Stimulated activated CD4-positive, alpha-beta T cell treated with anti-CD3 and anti-CD28 coated beads, Interleukin-1b, Interleukin-23, amount 100 ng/mL, for 4 hours (primary cell): Measurements from ENCODE around the gene FGF7.
"Not testable (repeated sequence)": the region's sequence is repeated elsewhere in the genome, so short reads cannot be mapped to it uniquely, and the experiment has no call there.

Experiments
- DNase-seq, 2 donors: peaks; one replicate each; pipeline ENCODE4 v3.0.0-alpha.2; 2020; ENCODE audit warnings: low read depth in 2 of 2

The FGF7 gene

DNA sequence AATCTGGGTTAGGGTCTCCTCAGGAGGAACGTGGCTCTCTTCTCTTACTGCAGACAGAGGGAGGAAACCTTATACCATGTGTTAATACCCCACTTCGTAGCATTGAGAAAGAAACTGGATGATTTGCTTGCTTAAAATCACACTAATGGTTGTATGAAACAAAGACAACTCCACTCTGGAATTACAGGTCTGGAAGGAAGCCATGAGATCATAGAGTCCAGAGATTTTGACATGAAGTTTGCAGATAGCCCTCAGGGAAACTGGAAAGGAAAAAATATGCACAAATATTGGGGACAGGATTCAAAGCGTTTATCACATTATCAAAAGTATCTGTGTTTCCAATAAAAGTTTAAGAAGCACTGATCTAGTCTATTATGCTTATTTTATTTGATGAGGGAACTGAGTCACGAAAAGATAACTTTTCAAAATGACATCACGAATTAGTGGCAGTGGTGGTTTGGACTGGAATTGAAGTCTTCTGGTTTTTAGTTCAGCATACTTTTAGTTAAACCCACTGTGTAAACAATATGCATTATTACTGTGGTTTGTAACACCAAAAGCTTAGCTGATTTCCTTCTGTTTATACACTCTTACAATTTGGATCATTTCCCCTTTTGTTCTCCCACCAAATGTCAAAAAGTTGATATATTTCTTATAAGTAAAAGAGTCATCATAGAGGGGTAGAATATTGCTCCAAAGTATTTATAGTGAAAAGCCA lies 16.8 kb downstream of the FGF7 start:
- DNase-seq: no peak

DNA sequence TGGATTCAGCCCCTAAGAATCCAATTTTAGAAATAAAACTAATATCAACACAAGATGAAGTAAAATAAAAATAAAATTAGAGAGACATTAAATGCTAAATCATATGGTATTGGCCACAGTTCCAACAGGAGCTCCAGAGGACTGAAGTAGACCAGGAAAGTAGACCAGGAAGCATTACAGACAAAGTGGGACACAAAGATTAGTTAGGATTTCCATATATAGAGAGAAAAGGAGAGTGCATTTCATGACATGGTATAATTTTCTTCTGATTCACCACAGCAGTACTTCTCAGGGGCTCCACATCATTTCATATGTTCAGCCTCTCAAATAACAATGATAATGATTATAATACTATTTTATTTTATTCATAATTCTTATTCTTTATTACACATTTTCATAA lies 18.3 kb downstream of the FGF7 start:
- DNase-seq: no peak

DNA sequence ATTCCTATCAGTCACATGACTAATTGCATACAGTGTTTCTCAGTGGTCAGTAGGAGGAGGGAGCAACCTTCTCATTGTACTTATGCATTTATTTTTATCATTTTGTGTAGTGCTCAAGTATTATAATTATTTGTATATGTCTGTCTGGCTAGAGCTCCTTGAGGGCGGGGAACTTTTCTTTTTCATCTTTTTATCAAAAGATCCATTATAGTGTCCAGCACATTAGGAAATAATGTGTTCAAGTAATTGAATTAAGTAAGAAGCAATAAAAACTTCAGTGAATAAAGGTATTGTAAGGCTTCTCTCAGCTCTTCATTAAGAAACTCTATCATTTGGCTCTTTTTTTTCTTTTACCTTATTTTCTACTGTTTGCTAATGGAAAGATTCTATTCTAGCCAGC lies 18.8 kb downstream of the FGF7 start:
- no peak for DNase-seq

DNA sequence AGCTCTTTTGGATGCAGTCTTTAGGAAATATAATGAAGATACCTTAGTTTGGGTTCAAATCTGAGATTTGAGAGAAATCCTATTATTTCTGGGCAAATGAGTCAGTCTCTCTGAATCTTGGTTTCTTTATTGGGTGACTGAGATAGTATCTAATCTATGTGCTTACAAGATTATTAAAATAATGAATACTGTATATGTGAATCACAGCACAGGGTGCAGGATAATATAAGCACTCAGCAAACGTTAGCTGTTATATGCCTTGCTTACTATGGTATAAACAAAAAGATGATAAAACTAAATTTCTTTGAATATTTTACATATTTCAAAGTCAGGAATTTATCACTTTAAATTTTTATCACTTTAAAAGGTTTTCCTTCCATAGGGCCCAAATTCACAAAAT lies 29.6 kb downstream of the FGF7 start:
- no peak for DNase-seq

DNA sequence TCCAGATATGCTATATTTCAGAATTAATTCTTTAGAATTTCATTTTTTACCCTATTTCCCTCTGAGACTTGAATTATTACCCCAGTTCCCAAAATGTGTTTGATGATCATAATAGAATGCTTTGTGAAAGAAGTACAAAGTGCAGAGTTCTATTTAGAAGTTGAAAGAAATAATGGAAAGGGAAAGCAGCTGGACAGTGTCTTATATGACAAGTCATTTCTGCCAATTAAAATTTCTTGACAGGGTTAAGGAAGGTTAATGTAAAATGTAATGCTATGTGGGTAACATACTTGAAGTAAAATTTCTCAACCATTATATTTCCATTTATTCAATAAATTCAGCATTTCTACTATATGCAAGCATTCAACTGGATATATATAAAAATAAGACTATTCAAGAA lies 33.1 kb downstream of the FGF7 start:
- no peak for DNase-seq

DNA sequence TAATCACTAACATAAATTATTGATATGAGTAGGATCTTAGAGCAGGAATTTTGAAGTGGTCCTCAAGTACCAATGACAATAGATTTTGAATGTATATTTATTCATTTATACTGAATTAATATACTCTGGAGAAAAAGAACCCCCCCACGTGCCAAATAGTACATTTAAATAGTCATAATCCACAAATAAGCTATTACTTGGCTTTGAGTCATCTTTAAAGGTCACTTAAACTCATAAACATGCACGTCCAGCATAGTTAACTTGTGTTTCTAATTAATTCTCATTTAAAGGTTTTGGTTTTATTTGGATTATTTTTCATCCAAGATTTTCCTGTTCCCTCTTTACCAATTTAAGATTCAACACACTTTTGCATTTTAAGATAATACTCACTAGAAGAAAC lies 35.1 kb downstream of the FGF7 start:
- DNase-seq: no peak

DNA sequence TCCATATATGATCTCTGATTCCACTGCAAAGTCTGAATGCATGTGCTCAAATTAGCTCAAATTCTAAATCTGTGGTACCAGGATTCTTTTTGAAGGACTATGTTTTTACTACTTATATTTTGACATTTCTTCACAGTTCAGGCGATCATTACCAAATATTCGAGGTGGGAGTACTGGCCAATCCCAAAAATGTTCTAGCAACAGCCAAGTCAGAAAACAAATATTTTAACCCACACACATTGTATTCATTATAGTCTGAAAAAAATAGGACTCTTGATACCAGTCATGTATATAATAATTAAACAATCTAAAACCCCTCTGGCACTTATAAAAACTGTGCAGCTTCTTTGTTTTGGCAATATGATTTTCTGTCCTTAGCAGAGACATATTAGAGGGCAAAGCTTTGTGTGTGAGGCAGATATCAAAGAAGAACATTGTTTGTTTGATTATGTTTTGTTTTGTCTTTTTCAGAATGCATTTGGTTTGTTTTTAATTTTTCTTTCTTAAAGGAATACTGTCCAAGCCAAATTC lies 37.4 kb downstream of the FGF7 start:
- no peak for DNase-seq

DNA sequence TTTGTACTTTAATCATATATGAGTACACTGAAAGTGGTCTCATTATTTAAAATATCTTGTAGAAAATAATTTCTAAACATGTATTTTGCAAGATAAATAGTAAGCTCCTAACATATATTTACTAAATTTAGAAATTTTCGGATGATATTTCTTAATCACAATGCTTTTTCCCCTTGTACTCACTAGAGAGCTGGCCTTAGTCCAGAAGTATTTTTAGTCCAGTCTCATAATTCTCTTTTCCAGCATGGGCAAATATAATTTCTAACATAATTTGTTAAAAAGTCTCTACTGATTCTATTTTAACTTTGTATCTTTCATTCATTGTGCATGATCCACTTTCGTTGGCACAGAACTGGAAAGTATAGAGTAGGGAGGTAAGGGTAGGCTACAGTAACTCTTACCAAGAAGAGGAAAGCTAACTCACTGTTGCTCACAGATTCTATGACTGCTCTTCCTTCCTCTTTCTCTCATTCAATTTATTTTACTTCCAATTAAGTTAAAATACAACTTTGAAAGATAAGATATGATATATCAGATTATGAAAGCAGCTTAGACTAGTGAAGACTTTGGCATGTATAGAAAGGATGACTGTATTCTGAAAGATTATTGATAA lies 39.3 kb downstream of the FGF7 start:
- no peak for DNase-seq

DNA sequence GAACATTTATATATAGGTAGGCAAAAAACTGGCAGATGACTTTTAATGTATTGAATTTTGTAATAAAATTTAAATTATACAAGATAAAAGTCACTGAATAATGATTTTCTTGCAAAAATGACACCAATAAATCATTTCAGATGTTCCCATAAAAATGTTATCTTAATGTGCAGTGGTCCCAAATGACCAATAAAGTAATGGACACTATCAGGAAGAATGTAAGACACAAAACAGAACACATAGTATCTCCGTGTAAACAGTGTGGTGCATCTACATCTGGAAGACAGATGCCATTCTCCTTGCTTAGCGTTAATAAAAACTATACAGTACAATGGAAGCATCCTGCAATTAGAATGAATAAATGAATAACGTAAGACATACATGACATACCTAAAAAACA lies 41.5 kb downstream of the FGF7 start:
- DNase-seq: no peak

DNA sequence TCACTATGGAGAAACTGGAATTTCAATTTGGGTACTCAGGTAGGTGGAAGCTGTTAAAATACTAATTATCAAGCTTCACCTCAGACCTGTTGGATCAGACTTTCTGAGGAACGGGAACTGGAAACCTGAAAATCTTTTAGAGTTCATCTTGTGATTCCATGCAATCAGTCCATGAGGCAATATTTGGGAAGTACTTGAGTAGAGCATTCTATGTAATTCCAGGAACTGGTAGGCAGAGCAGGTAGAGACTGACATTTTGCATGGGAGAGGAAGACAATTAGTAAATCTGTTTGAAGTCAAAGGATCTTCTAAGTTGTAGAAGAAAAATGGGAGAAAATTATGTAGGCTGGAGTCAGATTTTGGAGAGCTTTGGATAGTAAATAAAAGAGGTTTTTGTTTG lies 43.1 kb downstream of the FGF7 start:
- no peak for DNase-seq

DNA sequence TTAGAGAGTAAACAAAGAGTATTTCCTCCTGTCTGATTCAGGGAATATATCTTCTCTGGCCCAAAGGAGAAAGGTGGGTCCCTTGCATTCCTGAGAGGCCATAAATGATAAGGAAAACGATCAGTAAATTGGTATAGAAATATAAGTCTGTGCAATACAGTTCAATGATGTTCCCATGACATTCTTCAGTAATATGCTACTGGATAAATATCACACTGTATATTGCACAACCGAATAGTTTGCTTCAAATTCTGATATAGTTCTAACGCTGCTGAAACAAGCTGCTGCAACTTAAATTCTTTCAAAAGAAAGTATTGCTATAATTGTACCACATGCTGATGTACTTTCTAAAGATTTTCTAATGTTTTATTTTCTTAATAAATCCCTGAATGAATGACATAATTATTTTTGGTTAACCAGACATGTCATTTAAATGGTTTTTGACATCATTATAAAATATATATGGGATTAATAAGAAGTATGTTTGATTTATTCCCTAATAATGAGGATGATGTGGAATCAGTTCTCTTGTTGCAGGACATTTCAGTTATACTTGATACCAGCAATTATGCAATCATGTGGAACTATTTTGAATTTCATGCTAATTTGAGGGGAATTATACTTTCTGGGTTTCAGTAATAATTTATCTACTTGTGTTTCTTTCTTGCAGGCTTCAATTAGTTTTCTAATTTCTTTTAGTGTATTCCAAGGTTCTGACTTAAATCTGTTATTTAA lies 44.9 kb downstream of the FGF7 start:
- no peak for DNase-seq

DNA sequence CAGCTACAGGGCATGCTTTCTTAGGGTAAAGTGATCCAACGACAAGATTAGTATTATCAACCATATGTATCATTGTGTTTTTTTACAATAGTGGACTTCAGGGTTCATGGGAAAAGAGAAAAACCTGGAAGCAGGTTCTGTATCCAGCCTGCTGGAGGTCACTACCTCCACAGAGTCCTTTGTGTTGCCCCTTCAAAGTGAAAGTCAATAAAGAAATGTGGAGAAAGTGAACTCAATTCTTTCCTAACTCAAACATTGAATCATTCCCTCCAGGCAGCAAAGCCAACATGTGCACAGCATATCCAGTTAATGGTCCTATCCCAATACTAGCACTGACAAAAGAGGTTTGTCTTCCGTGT lies 45.4 kb downstream of the FGF7 start:
- no peak for DNase-seq

DNA sequence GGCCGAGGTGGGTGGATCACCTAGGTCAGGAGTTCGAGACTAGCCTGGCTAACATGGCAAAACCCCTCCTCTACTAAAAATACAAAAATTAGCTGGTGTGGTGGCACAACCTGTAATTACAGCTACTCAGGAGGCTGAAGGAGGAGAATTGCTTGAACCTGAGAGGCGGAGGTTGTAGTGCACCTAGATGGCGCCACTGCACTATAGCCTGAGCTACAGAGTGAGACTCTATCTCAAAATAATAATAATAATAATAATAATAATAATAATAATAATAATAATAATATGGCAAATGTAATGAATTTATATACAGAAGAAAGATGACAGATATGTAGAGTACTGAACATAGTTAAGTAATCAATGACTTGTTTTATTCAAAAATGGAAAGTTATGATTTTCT lies 48.2 kb downstream of the FGF7 start:
- peak in 1 of 2 donors; percentile 20 for DNase-seq

DNA sequence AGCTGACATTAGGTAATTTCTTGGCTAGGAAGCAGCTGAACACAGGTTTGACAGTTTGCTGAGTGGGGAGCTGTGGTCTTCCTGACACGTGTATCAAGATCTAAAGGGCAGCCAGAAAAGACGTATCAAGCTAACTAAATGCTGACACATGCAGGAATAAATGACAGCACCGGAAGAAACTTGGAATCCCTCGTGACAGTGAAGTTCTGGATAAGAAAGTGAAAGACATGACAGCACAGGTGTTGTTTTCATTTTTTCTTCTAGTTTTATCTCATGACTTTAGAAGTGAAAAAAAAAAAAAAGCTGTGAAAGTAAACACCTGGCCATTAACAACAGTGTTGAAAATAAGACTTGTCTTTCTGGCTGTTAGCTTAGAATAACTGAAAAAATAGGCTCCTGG lies 48.7 kb downstream of the FGF7 start:
- no peak for DNase-seq

DNA sequence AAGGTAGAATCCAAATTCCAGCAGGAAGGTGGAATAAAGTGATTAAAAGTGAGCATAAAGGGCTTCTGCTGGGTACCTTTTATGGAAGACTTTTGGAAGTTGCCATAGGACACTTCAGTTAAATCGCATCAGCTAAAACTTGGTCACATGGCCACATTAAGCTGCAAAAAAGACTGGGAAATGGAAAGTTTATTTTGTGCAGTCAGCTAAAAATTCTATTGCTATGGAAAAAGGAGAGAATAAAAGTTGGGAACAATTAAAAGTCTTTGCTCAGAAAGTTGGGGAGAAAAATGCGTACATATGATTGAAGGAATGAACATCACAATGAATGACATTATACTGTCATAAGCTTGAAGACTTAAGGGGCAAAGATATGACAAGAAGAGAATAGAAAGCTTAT lies 49.3 kb downstream of the FGF7 start:
- no peak for DNase-seq

DNA sequence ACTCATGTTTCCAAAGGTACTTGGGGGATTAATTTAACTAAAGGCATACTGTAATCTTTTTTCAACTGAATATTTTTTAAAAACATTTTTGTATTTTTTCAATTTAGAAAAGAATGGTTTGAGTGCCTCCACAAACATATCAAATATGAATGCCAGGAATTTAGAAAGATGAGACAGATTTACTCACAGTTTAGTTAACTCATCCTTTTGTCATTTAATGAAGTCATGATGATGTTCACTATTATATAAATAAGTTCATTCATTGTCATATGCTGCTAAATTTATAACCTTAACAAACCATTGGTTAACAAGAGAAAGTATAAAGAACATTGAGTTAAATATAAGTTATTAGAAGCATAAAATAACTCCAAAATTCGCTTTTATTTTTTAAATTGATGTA lies 50.0 kb downstream of the FGF7 start:
- DNase-seq: no peak

DNA sequence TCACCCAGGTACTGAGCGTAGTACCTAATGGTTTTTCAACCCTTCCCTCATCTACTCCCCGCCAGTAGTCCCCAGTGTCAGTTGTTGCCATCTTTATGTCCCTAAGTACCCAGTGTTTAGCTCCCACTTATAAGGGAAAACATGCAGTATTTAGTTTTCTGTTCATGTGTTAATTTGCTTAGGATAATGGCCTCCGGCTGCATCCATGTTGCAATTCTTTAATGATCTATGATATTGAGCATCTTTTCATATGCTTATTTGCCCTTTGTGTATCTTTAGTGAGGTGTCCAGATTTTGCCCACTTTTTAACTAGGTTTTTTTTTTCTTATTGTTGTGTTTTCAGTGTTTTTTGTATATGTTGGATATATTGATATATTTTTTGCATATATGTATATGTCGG lies 55.0 kb downstream of the FGF7 start:
- not testable (repeated sequence) for DNase-seq

DNA sequence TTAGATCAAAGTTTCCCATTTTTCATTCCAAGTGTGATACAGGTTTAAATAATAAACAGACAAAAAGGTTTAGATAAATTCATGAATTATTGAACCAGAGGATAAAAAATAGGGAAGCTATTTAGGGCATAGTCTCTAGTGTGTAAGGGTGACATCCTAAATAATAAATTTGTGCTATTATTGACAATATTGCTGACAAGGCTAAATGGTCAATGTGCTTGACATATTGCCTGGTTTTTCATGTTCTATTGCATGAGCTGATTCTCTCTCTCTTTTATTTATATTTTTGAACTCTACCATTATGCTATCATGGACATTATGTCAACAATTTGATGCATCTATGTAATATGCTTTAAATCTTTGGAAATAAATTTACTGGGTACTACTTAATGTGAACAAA lies 55.9 kb downstream of the FGF7 start:
- DNase-seq: not testable (repeated sequence)

DNA sequence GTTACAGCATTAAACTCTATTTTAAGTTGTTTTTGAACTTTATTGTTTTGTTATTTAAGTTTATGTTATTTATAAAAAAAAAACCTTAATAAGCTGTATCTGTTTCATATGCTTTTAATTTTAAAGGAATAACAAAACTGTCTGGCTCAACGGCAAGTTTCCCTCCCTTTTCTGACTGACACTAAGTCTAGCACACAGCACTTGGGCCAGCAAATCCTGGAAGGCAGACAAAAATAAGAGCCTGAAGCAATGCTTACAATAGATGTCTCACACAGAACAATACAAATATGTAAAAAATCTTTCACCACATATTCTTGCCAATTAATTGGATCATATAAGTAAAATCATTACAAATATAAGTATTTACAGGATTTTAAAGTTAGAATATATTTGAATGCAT lies 62.4 kb downstream of the FGF7 start:
- DNase-seq: not testable (repeated sequence)

DNA sequence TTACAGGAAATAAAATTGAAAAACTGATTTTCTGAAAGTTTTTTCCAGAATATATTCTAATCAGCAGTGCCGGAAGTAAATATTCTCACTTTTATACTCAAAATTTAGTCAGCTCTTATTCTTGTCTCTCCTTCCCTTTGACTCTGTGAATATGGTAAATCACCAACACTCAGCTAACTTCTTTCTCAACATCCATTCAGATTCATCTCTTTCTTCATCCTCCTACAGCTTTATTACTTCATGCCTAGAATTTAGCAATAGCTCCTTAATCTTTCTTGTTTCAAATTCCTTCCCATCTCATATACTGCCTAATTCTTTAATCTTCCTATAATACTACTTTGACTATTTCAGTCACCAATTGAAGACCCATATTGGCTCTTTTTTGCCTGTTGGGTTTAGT lies 67.9 kb downstream of the FGF7 start:
- no peak for DNase-seq

DNA sequence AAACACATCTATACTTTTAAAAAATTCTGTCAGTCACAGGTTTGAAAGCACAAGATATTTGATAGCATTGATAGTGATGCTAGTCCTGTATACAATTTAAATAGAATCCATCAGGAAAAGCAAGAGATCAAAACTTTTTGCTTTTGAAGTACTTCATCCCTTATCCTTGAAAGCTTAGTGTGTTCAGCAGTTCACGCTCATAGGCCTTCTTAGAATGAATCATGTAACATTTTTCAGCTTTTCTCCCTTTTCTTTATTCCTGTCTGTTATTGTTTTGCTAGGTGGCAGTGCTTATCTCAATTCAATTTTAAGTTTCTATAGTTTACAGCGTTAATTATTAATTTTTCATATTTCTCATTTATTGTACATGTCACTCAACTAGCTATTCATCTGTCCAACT lies 69.1 kb downstream of the FGF7 start:
- no peak for DNase-seq

DNA sequence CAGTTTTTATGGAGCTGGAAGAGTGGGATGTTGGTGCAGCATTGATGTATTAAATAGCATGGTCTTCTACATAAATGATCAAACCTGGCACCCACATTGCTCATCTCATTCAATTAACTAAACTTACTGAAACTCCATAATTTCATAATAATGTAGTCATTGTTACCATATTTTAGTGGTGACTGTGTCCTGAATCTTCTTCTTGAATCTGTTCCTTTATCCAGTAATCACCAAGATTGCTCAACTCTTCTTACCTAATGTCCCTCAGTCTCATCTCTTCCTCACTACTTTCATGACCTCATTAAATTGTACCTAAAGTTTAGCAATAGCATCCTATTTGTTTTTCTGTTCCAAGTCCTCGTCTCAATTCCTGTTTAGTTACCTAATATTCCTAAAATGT lies 69.8 kb downstream of the FGF7 start:
- no peak for DNase-seq

DNA sequence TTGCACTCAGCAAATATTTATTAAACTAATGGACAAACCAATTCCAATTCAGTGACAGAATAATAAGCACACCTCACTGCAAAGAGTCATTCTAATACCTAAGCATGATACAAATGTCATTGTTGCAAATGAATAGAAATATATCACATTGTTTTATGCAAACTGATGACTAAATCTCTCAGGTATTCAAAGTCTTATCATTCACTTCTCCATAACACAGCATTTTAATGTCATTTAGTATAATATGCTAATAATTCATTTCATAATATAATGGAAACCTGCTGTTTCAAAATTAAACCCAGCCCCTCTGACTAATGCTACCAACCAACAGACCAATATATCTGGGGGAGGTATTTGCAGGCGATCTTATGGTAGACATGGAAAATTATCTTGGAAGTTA lies 71.8 kb downstream of the FGF7 start:
- DNase-seq: no peak
